Stimulated activated CD8-positive, alpha-beta memory T cell treated with anti-CD3 and anti-CD28 coated beads, Interleukin-12 subunit alpha, Interleukin-12 subunit beta, amount 100 ng/mL, for 4 hours (primary cell): ENCODE data around the gene SLC38A7.

Experiments used
- DNase-seq: peaks from one replicate; pipeline ENCODE4 v3.0.0-alpha.2; 2020; ENCODE audit warnings: low read depth

Gene SLC38A7

DNA sequence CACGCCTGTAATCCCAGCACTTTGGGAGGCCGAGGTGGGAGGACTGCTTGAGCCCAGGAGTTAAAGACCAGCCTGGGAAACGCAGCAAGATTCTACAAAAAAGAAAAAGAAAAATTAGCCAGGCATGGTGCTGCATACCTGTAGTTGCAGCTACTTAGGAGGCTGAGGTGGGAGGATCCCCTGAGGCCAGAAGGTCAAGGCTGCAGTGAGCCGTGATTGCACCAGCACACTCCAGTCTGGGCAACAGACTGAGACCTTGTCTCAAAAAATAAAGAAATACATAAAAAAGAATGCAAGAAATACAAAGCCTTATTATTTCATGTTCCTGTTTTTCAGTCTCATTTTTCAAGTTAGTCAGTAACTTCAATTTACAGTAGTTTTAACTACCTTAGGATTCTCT, 49.1 kb downstream of the SLC38A7 start:
- DNase-seq: no peak

DNA sequence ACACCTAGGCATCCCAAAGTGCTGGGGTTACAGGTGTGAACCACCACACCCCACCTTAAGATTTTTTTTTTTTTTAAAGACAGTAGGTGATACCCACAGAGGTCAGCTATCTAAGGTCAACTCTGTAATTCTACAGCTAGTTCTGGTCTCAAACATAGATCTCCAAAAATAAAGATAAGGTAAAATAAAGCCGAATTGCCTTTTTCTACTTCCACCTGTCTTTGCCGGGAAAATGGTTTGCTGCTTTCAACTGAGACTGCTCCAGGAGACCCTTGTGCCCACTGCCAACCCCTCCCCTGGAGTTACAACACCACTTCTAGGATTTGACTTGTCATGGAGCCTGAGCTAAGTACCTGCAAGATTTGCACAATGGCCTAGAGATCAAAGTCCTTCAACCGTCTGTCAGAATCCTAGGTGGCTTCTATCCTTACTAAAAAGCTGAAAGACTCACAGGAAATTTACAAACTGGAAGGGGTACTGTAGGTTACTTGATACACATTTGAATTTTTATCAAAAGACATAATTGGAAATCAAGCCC, 50.2 kb downstream of the SLC38A7 start:
- DNase-seq: no peak

DNA sequence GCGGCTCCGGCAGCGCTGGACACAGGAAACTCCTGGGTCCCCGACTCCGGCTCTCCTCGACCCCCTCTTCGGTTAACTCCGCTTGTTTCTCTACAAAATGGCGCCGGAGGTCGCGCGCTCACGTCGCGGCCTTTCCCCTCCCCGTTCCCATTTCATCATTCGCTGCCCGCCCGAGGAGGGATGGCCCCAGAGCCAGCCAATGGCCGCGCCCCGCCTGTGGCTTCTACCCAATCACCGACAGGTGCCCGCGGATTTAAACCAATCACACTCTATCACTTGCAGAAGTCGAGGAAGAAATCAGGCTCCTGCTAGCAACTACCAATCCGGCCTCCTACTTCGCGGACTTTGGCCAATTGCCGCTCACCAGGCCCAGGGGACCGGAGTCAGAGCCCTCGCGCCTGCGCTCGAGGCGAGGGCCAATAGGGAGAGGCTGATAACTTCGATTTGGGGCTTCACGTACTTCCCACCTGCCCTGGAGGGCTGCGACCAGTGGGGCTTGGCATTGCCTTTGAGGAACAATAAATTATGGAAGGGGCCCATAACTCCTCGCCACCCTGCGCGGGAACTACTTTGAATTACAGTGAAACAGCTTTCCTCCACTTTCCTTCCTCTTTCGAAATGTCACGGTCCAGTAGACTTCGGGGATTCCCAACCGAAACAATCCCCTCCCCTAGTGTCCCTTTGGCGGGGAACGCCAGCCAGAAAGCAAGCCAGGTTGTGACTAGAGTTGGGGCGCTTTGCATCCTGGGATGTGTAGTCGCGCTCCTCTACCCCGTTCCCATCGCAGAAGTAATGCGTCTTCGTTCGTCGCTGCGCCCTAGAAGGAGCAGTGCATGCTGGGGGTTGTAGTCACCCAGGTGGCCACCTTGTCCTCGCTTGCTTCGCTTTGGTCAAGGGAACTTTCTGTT, 54.6 kb downstream of the SLC38A7 start, which contains the start of gene CNOT1:
CNOT1 (minus strand) TSS at position 94 of the 908 bp plus-strand sequence. CDS start 30,489 bp downstream, outside the sequence.
- peak; percentile 95 for DNase-seq

DNA sequence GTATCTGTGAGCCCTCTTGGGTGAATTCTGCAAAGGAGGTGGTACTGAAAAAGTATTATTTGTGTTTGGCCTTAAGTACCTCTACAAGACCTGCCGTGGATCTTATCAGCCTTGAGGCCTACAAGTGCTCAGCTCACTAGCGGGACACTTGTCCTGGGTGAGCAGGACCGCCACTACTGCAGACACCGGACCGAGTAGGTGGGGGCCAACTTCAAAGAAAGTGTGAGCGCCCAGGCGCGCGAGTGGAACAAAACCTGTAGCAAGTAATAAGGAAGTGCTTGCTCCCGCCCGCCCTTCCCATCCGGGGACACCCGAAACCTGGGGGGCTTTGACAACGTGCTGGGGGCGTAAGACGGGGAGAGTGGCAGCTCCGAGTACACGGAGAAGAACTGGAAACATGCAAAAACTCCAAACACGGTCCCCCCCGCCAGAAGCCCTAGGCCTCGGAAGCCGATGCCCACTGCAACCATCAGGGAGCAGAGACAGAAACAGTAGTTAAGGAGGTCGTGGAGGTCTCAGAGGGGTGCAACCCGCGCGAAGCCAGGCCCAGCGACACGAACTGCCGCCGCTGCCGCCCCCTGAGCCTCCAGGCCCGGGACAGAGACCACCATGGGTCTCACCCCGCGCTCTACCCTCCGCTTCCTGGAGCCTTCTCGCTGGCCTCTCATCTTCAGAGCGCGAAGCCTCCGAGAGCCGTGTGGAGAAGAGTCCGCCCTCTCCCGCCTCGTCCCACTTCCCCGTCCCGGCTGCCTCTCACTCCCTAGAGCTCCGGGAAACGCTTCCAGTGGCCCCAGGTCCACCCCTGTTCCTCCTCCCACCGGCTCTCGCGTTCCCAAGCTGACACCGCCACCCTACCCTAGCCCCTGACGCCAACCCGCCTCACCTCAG, 55.5 kb downstream of the SLC38A7 start:
- DNase-seq: peak; percentile 35

DNA sequence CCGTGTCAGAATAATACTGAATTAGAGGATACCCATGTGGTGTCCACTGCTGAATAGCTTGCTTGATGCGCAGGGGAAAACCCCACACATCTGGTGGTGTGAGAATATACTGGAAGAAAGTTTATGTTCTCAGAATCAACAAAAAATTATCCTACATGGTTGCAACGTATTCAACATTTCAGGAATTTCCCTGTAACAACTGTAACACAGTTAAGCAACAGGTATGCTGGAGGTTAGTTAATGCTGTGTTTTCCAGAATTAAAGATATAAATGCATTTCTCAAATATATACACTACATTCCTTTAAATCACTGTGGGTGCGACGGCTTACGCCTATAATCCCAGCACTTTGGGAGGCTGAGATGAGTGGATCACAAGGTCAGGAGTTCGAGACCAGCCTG, 60.4 kb downstream of the SLC38A7 start:
- DNase-seq: no peak

DNA sequence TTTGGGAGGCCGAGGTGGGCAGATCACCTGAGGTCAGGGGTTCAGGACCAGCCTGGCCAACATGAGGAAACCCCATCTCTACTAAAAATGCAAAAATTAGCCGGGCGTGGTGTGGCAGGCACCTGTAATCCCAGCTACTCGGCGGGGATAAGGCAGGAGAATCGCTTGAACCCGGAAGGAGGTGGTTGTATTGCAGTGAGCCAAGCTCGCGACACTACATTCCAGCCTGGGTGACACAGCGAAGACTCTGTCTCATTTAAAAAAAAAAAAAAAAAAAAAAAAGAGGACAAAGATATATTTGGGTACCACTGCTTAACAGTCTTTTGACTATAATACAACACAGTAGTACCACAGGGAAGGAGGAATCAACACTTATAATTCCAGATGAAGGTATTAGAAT, 64.2 kb downstream of the SLC38A7 start:
- DNase-seq: no peak

DNA sequence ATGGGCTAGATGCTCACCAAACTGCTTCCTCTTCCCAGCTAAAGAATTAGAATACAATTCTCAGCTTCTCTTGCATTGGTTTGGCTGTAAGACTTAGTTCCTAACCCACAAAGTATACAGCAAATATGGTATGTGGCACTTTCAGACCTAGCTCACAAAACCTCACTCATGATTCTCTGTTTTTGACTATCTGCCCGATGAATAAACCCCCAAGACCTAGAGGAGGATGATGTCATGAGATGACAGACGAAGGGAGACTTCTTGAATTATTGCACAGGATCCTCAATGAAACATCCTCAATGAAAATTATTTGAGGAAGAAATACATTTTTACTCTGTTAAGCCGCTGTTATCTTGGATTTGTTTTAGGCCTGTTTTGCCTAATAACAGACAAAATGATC, 69.3 kb downstream of the SLC38A7 start:
- DNase-seq: no peak
